ENCODE measurements around the gene PSMG1. TPM values are rescaled to one million over a fixed set of nuclear protein-coding genes. Genes with fewer than 3 reads are reported as not detected.

PSMG1 gene
- total RNA-seq, 1 experiment from 2014 or later, result 29.0 TPM

GRCh38 chr21:39218082-39218409 is 34.8 kb upstream of the PSMG1 start:
- H3K36me3 ChIP-seq (ENCODE audit: low read depth), result no peaks in the 10 kb centered on the region
- no peaks in the 10 kb centered on the region for H4K20me1 ChIP-seq (ENCODE audit: insufficient read depth)
- ChIA-PET CTCF (no interaction called here), POLR2A (ENCODE audit: unreplicated experiment) (no interaction called here)
- no peak for DNase-seq
- 0 out of 2 replicates have a peak, but pooled peaks cover 5% of the 10 kb centered on the region for H3F3A ChIP-seq (ENCODE audit: insufficient read depth, low read depth)
- no peak overlapping the region for H3K4me3 ChIP-seq
- no peaks in the 10 kb centered on the region for H3K9me3 ChIP-seq (ENCODE audit: insufficient read depth, low read depth)
- H3K27ac ChIP-seq, result no peak overlapping the region
- no peaks in the 10 kb centered on the region for H3K4me1 ChIP-seq (replicated peaks; ENCODE audit: insufficient read depth)
- no peak overlapping the region for H3K4me2 ChIP-seq
- no peak overlapping the region for H2AFZ ChIP-seq
- H3K79me2 ChIP-seq (ENCODE audit: low read depth), result no peaks in the 10 kb centered on the region
- no peak for TF ChIP-seq EZH2 (IDR thresholded peaks at IDR 0.05; ENCODE audit: low read depth)
- TF ChIP-seq CTCF (conservative IDR thresholded peaks at IDR 0.05), result no peak
- no peaks in the 10 kb centered on the region for H3K27me3 ChIP-seq (ENCODE audit: insufficient read depth, low read depth)
- intact Hi-C loops (cut with micrococcal nuclease; ENCODE audit: unreplicated experiment), result no loop called here
- H3K9me2 ChIP-seq (ENCODE audit: insufficient read depth), result no peaks in the 10 kb centered on the region
- no TSS peak for BruUV-seq (replicated peaks)

- Histone ChIP-seq H3K4me3 (no peak overlapping the region), H3K4me1 (replicated peaks; ENCODE audit: insufficient read depth) (no peaks in the 10 kb centered on the region), H3F3A (ENCODE audit: insufficient read depth, low read depth) (0 out of 2 replicates have a peak, but pooled peaks cover under 1% of the 10 kb centered on the region), H2AFZ (no peak overlapping the region), H3K9me2 (ENCODE audit: insufficient read depth) (no peaks in the 10 kb centered on the region), H3K27me3 (ENCODE audit: insufficient read depth, low read depth) (no peaks in the 10 kb centered on the region), H3K79me2 (ENCODE audit: low read depth) (no peaks in the 10 kb centered on the region), H3K27ac (no peak overlapping the region), H3K9me3 (ENCODE audit: insufficient read depth, low read depth) (no peaks in the 10 kb centered on the region), H3K36me3 (ENCODE audit: low read depth) (no peaks in the 10 kb centered on the region), H4K20me1 (ENCODE audit: insufficient read depth) (no peaks in the 10 kb centered on the region), H3K4me2 (no peak overlapping the region)
- CTCF ChIA-PET, result interaction anchor here (0.6 kb wide), 1 partner anchor 1633 kb away, joined by 6 read pairs; no protein-coding TSS in a partner anchor
- DNase-seq, result no peak
- BruUV-seq (replicated peaks), result no TSS peak
- TF ChIP-seq EZH2 (IDR thresholded peaks at IDR 0.05; ENCODE audit: low read depth) (no peak), CTCF (conservative IDR thresholded peaks at IDR 0.05) (no peak)
- intact Hi-C loops (cut with micrococcal nuclease; ENCODE audit: unreplicated experiment), result no loop called here
- POLR2A ChIA-PET (ENCODE audit: unreplicated experiment), result no interaction called here
These were observed 34.3 kb upstream of the PSMG1 start for GRCh38 chr21:39217356-39218081.

GRCh38 chr21:39216290-39216689 is 33.0 kb upstream of the PSMG1 start:
- no peaks in the 10 kb centered on the region for H3K9me2 ChIP-seq (ENCODE audit: insufficient read depth)
- H3K4me3 ChIP-seq, result no peak overlapping the region
- no peaks in the 10 kb centered on the region for H3K79me2 ChIP-seq (ENCODE audit: low read depth)
- H3K27me3 ChIP-seq (ENCODE audit: insufficient read depth, low read depth), result no peaks in the 10 kb centered on the region
- no peaks in the 10 kb centered on the region for H3K4me1 ChIP-seq (replicated peaks; ENCODE audit: insufficient read depth)
- no peak overlapping the region for H3K4me2 ChIP-seq
- no TSS peak for BruUV-seq (replicated peaks)
- H2AFZ ChIP-seq, result no peak overlapping the region
- H3K9me3 ChIP-seq (ENCODE audit: insufficient read depth, low read depth), result no peaks in the 10 kb centered on the region
- no peaks in the 10 kb centered on the region for H4K20me1 ChIP-seq (ENCODE audit: insufficient read depth)
- CTCF ChIA-PET, result no interaction called here
- no peaks in the 10 kb centered on the region for H3F3A ChIP-seq (ENCODE audit: insufficient read depth, low read depth)
- no peak for DNase-seq
- intact Hi-C loops (cut with micrococcal nuclease; ENCODE audit: unreplicated experiment), result no loop called here
- H3K27ac ChIP-seq, result no peak overlapping the region
- H3K36me3 ChIP-seq (ENCODE audit: low read depth), result 0 out of 2 replicates have a peak, but pooled peaks cover 2% of the 10 kb centered on the region
- POLR2A ChIA-PET (ENCODE audit: unreplicated experiment), result no interaction called here
- TF ChIP-seq CTCF (conservative IDR thresholded peaks at IDR 0.05) (no peak), EZH2 (IDR thresholded peaks at IDR 0.05; ENCODE audit: low read depth) (no peak)

All from PC-9 (cell line).